HG03457 (cell line): ENCODE measurements around the gene IFI27L1.

Source experiments
- ATAC-seq: cut with Tn5 transposase; IDR thresholded peaks from one replicate; pipeline ENCODE4 v1.9.1; 2021; ENCODE audit warnings: moderate number of reproducible peaks; ENCODE audit not compliant: unreplicated experiment

IFI27L1 gene

GRCh38 chr14:94129758-94130414 is 48.8 kb downstream of the IFI27L1 start:
- no peak for ATAC-seq

DNA sequence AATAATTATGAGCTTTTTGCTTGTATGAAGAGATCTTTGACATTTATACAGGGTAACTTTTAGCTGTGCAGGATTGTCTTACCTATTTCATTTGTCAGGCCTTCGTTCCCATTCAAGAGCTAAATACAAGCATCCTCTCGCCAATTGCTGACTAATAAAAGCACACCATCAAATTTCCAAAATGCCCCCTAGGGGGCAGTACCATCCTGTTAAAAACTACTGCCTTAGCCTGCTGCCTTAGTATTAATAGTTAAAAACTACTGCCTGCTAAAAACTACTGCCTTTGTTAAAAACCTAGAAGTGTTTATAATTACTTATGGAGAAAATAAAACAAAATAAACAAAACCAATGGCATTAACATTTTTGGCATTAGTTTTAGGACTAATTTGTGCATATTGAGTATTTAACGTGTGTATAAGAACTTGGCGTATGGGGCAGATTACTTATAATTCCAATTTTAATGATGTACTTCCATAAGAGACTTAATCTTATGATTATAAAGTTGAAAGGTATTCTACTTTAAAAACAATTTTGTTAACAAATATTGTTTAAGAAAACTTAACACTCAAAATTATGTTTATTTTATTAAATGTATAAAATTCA is 51.3 kb downstream of the IFI27L1 start:
- no peak for ATAC-seq

DNA sequence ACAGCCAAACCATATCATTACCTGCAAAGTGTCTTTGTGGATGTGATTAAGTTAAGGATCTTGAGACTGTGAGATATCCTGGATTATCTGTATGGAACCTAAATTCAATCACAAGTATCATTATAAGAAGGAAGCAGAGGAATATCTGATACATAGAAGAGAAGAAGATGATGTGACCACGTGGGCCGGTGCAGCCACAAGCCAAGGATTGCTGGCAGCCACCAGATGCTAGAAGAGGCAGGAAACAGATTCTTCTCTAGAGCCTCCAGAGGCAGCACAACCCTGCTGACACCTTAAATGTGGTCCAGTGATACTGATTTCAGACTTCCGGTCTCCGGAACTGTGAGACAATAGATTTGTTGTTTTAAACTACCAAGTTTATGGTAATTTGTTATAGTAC is 54.4 kb downstream of the IFI27L1 start:
- no peak for ATAC-seq

DNA sequence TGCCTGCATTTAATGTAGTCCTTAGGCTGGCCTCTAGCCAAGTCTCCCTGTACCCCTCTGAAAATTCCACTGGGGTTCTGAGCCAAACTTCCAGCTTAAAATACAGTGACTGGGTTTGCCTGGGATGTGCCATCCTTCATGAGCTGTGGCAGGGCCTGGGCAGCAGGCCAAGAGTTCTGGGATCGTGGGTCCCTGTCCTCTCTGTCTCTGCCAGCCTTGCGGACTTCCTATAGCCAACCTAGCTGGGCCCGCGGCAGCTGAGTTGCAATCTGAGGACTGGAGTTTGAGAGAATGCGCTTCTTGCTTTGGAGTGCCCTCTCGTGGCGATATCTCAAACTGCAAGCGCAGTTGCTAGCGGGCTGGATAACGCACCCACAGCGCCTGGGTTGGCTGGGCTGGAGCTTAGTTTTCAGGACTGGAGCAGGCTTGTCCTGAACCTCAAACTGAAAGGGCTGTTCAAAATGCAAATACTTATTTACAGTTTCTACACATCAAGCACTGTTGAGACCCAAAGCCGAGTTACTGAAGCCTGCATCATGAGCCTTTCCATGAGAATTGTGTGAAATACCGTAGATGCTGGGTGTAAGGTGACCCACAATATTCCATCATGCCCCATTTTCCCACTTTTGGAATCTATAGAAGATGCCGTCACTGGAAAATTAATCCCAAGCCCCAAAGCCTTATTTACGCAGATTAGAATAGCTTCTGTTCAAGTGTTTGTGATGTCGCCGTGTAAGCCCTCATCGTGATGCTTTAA is 55.6 kb downstream of the IFI27L1 start:
- ATAC-seq: no peak

GRCh38 chr14:94138251-94138650 is 57.1 kb downstream of the IFI27L1 start:
- ATAC-seq: no peak

DNA sequence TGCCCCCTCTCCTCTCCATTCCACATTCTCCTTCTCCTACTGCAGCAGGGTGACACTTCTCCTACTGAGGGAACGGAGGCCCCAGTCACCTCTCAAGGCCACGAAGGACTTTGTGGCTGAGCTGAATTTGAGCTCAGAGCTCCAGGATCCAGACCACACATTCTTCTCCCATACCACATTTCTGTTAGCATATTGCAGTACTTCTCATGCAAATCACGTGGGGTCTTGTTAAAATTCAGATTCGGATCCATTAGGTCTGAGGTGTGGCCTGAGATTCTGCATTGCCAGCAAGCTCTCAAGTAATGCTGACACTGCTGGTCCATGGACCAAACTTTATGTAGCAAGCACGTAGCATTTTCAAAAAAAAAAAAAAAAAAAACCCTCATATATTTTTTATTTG is 57.9 kb downstream of the IFI27L1 start:
- ATAC-seq: no peak

GRCh38 chr14:94139421-94139820 is 58.3 kb downstream of the IFI27L1 start:
- ATAC-seq: no peak

DNA sequence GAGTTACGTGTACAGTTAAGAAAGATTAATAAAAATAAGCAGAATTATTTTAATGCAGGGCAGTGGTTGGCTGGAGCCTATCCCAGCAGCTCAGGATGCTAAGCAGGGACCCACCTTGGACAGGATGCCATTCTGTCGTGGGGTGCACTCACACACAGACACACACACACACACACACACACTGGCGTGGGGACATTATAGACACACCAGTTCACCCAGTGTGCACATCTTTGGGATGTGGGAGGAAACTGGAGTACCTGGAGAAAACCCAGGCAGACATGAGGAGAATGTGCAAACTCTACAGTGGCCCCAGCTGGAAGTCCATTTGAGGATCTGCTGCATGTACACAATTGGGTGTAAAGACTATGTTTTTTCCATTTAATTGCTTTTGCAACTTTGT is 61.1 kb downstream of the IFI27L1 start:
- ATAC-seq: no peak

DNA sequence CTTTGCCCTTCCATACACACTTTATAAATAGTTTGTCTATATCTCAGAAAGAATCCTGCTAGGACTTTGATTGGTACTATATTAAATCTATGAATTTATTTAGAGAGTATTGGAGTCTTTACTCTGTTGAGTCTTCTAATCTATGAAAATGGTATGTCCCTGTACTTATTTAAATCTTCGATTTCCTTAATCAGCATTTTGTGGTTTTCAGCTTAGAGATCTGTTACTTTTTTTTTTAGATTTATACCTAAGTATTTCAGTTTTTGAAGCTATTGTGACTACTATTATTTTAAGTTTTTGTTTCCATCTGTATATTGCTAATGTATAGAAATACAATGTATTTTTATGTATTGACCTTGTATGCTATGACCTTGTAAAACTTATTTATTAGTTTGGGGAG is 61.7 kb downstream of the IFI27L1 start:
- ATAC-seq: no peak

DNA sequence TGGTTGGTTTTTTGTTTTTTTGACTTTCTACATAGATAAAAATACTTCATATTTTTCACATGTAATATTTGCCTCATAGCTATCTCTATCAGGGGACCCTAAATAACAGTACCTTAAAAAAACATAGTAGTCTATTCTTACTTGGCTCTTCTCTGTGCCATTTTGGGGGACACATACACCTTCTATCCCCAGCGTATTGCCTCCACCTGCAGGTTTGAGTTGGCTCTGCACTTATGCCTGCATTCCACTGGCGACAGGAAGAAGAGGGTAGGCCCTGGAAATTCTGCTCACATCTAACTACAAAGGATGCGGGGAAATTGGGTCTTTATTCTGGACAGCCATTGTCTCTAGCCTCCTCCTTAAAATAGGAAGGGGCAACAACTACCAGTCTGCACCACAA is 62.1 kb downstream of the IFI27L1 start:
- no peak for ATAC-seq

GRCh38 chr14:94143711-94144110 is 62.6 kb downstream of the IFI27L1 start:
- ATAC-seq: no peak

DNA sequence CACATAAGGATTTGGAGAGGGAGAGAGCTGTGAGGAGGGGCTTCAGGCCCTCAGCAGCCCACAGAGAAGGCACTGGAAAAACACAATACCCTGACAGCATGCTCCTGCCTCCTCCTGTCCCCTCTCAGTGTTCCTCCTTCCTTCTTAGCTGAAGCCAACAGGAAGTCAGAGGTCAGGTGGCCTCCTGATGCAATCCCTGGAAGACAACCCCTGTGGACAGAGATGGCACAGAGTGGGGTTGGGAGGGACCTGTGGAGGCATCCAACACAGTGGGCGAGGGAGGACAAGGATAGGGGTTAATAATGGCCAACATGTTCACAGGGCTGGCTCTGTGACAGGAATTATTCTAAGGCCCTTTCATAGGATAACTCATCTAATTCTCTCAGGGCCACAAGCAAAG is 63.7 kb downstream of the IFI27L1 start:
- no peak for ATAC-seq

DNA sequence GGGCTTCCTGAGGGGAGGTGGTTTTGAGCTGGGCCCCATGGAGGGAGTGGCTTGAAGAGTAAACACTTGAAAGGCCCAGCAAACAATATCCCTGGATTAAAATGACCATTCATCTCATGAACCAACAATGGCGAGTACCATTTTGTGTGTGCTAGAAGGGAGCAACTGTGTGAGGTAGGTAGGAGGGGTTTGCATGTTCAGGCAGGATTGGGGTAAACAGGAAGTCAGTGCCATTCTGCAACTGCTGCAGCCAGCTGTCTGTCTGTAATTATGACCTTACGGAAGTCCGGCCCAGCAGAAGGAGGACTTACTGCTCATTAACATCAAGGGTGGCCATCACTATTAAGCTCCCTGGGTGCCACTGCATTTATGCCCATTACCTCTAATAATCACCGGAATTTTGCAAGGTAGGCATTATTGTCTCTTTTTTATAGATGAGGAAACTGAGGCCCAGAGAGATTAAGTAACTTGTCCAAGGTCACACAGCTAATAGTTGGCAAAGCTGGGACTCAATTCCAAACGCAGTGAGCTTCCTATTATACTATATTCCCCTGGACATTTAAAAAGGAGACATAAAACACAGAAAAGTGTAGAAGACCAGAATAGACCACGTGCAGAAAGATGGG is 64.9 kb downstream of the IFI27L1 start:
- no peak for ATAC-seq
